ENCODE results near the gene FMN1. TPM values are rescaled to one million over a fixed set of nuclear protein-coding genes. Genes with fewer than 3 reads are reported as not detected.

Gene FMN1
- total and polyA plus RNA-seq, 10 of the 15 experiments (the other 5 are each of a cell fraction or from before 2014, with no cell fraction given): 0.05 to 0.16 (median 0.08) TPM; not detected in 4

DNA sequence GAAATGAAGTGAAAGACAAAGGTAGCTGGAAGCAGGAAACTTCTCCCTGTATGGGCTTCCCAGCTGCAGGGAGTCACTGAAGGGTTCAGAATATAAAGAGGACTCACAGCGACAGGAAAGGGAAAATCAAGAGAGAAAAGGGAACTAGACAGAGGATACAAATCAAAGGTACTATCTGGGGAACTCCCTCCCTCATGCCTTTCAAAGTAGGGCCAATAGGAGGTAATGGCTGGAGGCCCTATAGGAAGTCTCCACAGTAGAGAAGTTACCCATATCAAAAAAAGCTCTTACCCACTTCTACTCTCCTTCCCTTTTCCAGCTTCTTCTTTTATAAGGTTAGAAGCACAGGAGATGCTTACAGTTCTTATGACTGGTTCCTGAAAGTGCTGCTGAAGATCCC is 43.5 kb downstream of the FMN1 start:
- Histone ChIP-seq H3K9me3 (replicated peaks; ENCODE audit: control insufficient read depth, insufficient read depth, low read length) (no peaks in the 10 kb centered on the region; the same call in 2 of the 3 replicates), H3K4me2 (ENCODE audit: control insufficient read depth, insufficient read depth) (no peak overlapping the region), H3K27ac (ENCODE audit: control insufficient read depth, insufficient read depth) (no peak overlapping the region), H3K4me3 (no peak overlapping the region), H3K4me1 (ENCODE audit: control insufficient read depth, insufficient read depth, low read length) (no peaks in the 10 kb centered on the region), H3K27me3 (replicated peaks in 1 of 2; ENCODE audit: control insufficient read depth in 2 of 2, insufficient read depth in 2 of 2, low read length in 1 of 2) (peaks cover 1 to 8% of the 10 kb centered on the region in 2 experiments; a peak in 2 of 4 replicates), H3K36me3 (ENCODE audit: control insufficient read depth in 2 of 2, insufficient read depth in 2 of 2, low read length in 1 of 2) (no peaks in the 10 kb centered on the region), H4K20me1 (ENCODE audit: control insufficient read depth, insufficient read depth) (no peaks in the 10 kb centered on the region), H2AFZ (ENCODE audit: control insufficient read depth, low read depth, low read length) (no peak overlapping the region), H3K79me2 (ENCODE audit: control insufficient read depth, insufficient read depth, low read length) (no peaks in the 10 kb centered on the region), H3K9ac (ENCODE audit: control insufficient read depth, insufficient read depth, low read length) (no peak overlapping the region)
- RAD21 ChIA-PET (ENCODE audit: unreplicated experiment): no interaction called here
- 0% methylated on average over 1 of the region's 1 CpG for WGBS (ENCODE audit: insufficient coverage, insufficient replicate concordance, low lambda C conversion rate, missing lambda C conversion rate)
- in situ Hi-C loops (cut with MboI) (no loop called here), intact Hi-C loops (cut with micrococcal nuclease; ENCODE audit: unreplicated experiment) (no loop called here)
- TF ChIP-seq, protein P1, sequence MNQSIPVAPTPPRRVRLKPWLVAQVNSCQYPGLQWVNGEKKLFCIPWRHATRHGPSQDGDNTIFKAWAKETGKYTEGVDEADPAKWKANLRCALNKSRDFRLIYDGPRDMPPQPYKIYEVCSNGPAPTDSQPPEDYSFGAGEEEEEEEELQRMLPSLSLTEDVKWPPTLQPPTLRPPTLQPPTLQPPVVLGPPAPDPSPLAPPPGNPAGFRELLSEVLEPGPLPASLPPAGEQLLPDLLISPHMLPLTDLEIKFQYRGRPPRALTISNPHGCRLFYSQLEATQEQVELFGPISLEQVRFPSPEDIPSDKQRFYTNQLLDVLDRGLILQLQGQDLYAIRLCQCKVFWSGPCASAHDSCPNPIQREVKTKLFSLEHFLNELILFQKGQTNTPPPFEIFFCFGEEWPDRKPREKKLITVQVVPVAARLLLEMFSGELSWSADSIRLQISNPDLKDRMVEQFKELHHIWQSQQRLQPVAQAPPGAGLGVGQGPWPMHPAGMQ (IDR thresholded peaks at IDR 0.05; ENCODE audit: borderline replicate concordance): no peak
- 0 out of 2 replicates have a peak, but pooled peaks have one; percentile 22 for TF ChIP-seq NFYB (IDR thresholded peaks at IDR 0.05; ENCODE audit: insufficient read depth, low read depth, low read length)
- ATAC-seq (peak; percentile 45; the same call in 2 of the 3 replicates), DNase-seq (ENCODE audit: low read depth, low spot score) (no peak), FAIRE-seq (no peak)
- SMC1A ChIA-PET (ENCODE audit: uncharacterized antibody, unreplicated experiment): interaction anchor here (0.8 to 1.9 kb wide), 4 partner anchors 12 to 63 kb away, joined by 3 to 7 read pairs (median 4); no protein-coding TSS in a partner anchor
- POLR2A ChIA-PET: no interaction called here
- BruUV-seq (replicated peaks): no TSS peak
- CTCF ChIA-PET: interaction anchor here (0.6 to 1.9 kb wide), 3 partner anchors 65 to 109 kb away, joined by 3 to 4 read pairs (median 4); no protein-coding TSS in a partner anchor

DNA sequence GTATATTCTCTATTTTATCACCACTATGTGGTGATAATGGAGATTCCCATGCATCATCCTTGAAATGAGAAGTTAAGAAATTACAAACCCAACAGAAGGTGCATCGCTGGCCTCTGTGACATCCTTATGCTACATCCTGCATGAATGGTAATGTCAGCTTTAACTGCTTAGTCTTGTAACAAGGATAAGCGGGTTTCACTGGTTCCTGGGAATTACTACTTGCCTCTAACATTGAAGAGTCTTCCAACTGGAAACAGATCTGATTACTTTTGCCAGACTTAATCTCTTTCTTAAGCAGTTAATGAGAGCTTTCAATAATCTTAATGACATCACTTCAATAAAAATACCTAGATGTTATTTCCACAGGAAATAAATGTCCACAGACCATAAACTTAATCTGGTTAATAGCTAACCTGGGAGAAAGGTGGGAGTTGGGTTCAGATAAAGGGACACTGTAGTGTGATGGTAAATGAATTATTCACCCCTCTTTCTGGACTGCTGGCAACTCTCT is 44.0 kb downstream of the FMN1 start:
- DNase-seq (ENCODE audit: low read depth, low spot score) (no peak), ATAC-seq (no peak), FAIRE-seq (no peak)
- Histone ChIP-seq H2AFZ (ENCODE audit: control insufficient read depth, low read depth, low read length) (no peak overlapping the region), H3K9ac (ENCODE audit: control insufficient read depth, insufficient read depth, low read length) (no peak overlapping the region), H3K9me3 (replicated peaks; ENCODE audit: control insufficient read depth, insufficient read depth, low read length) (no peaks in the 10 kb centered on the region; the same call in 2 of the 3 replicates), H3K27ac (ENCODE audit: control insufficient read depth, insufficient read depth) (no peak overlapping the region), H3K4me3 (no peak overlapping the region), H3K4me2 (ENCODE audit: control insufficient read depth, insufficient read depth) (no peak overlapping the region), H3K36me3 (ENCODE audit: control insufficient read depth in 2 of 2, insufficient read depth in 2 of 2, low read length in 1 of 2) (no peaks in the 10 kb centered on the region), H3K4me1 (ENCODE audit: control insufficient read depth, insufficient read depth, low read length) (no peaks in the 10 kb centered on the region), H4K20me1 (ENCODE audit: control insufficient read depth, insufficient read depth) (no peaks in the 10 kb centered on the region), H3K79me2 (ENCODE audit: control insufficient read depth, insufficient read depth, low read length) (no peaks in the 10 kb centered on the region), H3K27me3 (replicated peaks in 1 of 2; ENCODE audit: control insufficient read depth in 2 of 2, insufficient read depth in 2 of 2, low read length in 1 of 2) (peaks cover 1 to 8% of the 10 kb centered on the region in 2 experiments; a peak in 2 of 4 replicates)
- ChIA-PET CTCF (interaction anchor here (0.6 to 1.9 kb wide), 3 partner anchors 64 to 110 kb away, joined by 3 to 4 read pairs (median 4); no protein-coding TSS in a partner anchor), RAD21 (ENCODE audit: unreplicated experiment) (no interaction called here), SMC1A (ENCODE audit: uncharacterized antibody, unreplicated experiment) (interaction anchor here (0.8 to 1.9 kb wide), 2 partner anchors 12 to 63 kb away, joined by 3 to 7 read pairs; no protein-coding TSS in a partner anchor), POLR2A (no interaction called here)
- WGBS (ENCODE audit: insufficient coverage, insufficient replicate concordance, low lambda C conversion rate, missing lambda C conversion rate): 0% methylated on average over 2 of the region's 2 CpGs
- TF ChIP-seq TBL1XR1 (IDR thresholded peaks at IDR 0.05; ENCODE audit: low read depth, low read length): no peak
- TF ChIP-seq CHD4 (IDR thresholded peaks at IDR 0.05): no peak
- TF ChIP-seq, protein P2, sequence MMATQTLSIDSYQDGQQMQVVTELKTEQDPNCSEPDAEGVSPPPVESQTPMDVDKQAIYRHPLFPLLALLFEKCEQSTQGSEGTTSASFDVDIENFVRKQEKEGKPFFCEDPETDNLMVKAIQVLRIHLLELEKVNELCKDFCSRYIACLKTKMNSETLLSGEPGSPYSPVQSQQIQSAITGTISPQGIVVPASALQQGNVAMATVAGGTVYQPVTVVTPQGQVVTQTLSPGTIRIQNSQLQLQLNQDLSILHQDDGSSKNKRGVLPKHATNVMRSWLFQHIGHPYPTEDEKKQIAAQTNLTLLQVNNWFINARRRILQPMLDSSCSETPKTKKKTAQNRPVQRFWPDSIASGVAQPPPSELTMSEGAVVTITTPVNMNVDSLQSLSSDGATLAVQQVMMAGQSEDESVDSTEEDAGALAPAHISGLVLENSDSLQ (IDR thresholded peaks at IDR 0.05): no peak
- no TSS peak for BruUV-seq (replicated peaks)
- in situ Hi-C loops (cut with MboI) (no loop called here), intact Hi-C loops (cut with micrococcal nuclease; ENCODE audit: unreplicated experiment) (no loop called here)

Data from GM12878 (cell line).